Central memory CD8-positive, alpha-beta T cell (primary cell): Measurements from ENCODE around the gene FECH.
"Not testable (repeated sequence)": the region's sequence is repeated elsewhere in the genome, so short reads cannot be mapped to it uniquely, and the experiment has no call there.

ENCODE experiments used
- ATAC-seq: fragments of 150-1000 bp; cut with Tn5 transposase; replicated peaks from 2 replicates; pipeline ENCODE4 v1.10.0; 2022; ENCODE audit warnings: mild to moderate bottlenecking, moderate FRiP score, moderate number of reproducible peaks; ENCODE audit not compliant: poor library complexity, severe bottlenecking; ENCODE audit errors: extremely low read depth
- DNase-seq, 2 donors: peaks; one replicate each; pipeline ENCODE4 v3.0.0; 2021; ENCODE audit warnings: low spot score in 2 of 2
- H3K27ac Mint-ChIP-seq: one replicate; pipeline ENCODE4 v1.8.0; 2022; ENCODE audit warnings: low read depth, mild to moderate bottlenecking, moderate library complexity, mixed read lengths
- H3K27me3 Mint-ChIP-seq: one replicate; pipeline ENCODE4 v1.8.0; 2022; ENCODE audit warnings: mixed read lengths
- H3K36me3 Mint-ChIP-seq: one replicate; pipeline ENCODE4 v1.8.0; 2022; ENCODE audit warnings: mild to moderate bottlenecking, moderate library complexity, mixed read lengths; ENCODE audit not compliant: insufficient read depth
- H3K4me1 Mint-ChIP-seq: one replicate; pipeline ENCODE4 v1.8.0; 2022; ENCODE audit warnings: mixed read lengths
- H3K4me3 Mint-ChIP-seq: one replicate; pipeline ENCODE4 v1.8.0; 2022; ENCODE audit warnings: mild to moderate bottlenecking, moderate library complexity, mixed read lengths
- H3K9me3 Mint-ChIP-seq: one replicate; pipeline ENCODE4 v1.8.0; 2022; ENCODE audit warnings: mixed read lengths

The FECH gene

DNA sequence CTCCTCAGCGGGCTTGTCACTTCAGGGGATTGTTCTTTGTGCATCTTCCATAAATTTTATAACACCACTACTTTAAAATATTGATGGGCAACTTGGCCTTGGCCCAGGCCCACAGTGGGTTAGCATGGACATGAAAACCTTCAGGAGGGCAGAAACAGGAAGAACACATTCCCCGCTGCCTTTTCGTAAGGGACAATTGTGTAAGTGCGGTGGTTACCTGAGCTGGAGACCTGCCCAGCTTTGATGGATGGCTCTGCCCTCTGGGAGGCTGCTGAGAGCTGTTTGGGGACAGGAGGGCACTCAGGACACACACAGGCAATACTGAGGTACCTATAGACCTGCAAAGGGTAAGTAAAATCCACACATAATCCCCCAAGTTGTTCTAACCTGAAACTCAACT lies 46.8 kb downstream of the FECH start:
- ATAC-seq (no peak), DNase-seq (no peak)
- no peaks in the 10 kb centered on the region for H3K4me1 Mint-ChIP-seq
- H3K4me3 Mint-ChIP-seq: no peak overlapping the region
- peaks cover 3% of the 10 kb centered on the region for H3K27me3 Mint-ChIP-seq
- no peaks in the 10 kb centered on the region for H3K9me3 Mint-ChIP-seq
- no peak overlapping the region for H3K27ac Mint-ChIP-seq
- no peaks in the 10 kb centered on the region for H3K36me3 Mint-ChIP-seq

GRCh38 chr18:57538614-57539013 lies 47.9 kb downstream of the FECH start:
- no peak overlapping the region for H3K4me3 Mint-ChIP-seq
- peaks cover 11% of the 10 kb centered on the region for H3K27me3 Mint-ChIP-seq
- DNase-seq: no peak
- ATAC-seq: no peak
- no peak overlapping the region for H3K27ac Mint-ChIP-seq
- H3K36me3 Mint-ChIP-seq: no peaks in the 10 kb centered on the region
- H3K9me3 Mint-ChIP-seq: no peaks in the 10 kb centered on the region
- H3K4me1 Mint-ChIP-seq: no peaks in the 10 kb centered on the region

- Mint-ChIP-seq H3K4me1 (no peaks in the 10 kb centered on the region), H3K27me3 (peaks cover 11% of the 10 kb centered on the region), H3K36me3 (no peaks in the 10 kb centered on the region), H3K27ac (no peak overlapping the region), H3K9me3 (no peaks in the 10 kb centered on the region), H3K4me3 (no peak overlapping the region)
- ATAC-seq (no peak), DNase-seq (no peak)
Measured at GRCh38 chr18:57534511-57534909, 52.0 kb downstream of the FECH start.

DNA sequence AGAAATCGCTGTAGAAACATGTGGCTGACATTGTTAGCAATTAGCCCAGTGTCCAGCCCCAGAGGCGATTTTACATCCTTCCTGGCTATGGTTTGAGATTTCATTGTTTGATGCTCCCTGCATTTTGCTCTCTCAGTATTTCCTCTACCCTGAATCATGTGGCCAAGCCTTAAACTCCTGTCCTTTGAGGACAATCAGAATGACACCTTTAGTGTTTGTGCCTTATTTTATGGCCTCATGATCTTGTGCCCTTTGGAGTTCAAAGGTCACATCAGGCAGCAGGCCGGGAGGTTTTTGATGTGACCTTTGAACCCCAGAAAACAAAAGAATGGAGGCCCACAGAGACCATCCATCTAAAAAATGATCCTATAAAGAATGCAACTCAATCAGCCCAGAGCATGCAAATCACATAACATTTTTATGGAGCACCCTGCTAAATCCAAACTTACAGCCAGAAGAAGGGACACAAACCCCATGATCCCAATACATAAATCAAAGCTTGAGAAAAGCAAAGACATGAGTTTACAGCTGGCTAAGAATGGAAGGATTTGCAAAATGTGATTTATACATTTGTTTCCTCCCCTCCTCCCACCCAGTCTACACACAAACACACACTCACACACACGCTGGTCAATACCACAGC lies 52.5 kb downstream of the FECH start:
- H3K27ac Mint-ChIP-seq: no peak overlapping the region
- peaks cover 11% of the 10 kb centered on the region for H3K27me3 Mint-ChIP-seq
- H3K4me1 Mint-ChIP-seq: no peaks in the 10 kb centered on the region
- H3K36me3 Mint-ChIP-seq: no peaks in the 10 kb centered on the region
- H3K4me3 Mint-ChIP-seq: no peak overlapping the region
- ATAC-seq (no peak), DNase-seq (no peak)
- H3K9me3 Mint-ChIP-seq: no peaks in the 10 kb centered on the region

- no peak overlapping the region for H3K27ac Mint-ChIP-seq
- no peaks in the 10 kb centered on the region for H3K9me3 Mint-ChIP-seq
- ATAC-seq (no peak), DNase-seq (no peak)
- no peak overlapping the region for H3K4me3 Mint-ChIP-seq
- H3K4me1 Mint-ChIP-seq: no peaks in the 10 kb centered on the region
- H3K27me3 Mint-ChIP-seq: peaks cover 11% of the 10 kb centered on the region
- H3K36me3 Mint-ChIP-seq: no peaks in the 10 kb centered on the region
Measured at GRCh38 chr18:57533006-57533867, 53.3 kb downstream of the FECH start.

DNA sequence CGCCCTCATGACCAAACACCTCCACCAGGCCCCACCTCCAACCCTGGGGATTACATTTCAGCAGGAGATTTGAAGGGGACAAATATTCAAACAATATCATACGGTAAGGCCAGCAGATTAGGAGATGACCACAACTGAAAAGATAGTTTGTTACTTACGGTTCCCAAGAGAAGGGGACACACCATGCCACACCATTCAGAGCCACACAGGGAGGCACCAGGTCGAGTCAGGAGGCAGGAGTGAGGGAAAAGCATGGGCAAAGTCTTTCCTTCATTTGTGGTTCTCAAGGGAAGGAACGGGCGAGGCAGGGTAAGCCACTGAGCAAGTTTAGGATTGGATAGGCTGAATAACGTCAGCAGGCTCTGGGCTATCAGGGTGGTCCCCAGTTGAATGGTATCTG lies 57.4 kb downstream of the FECH start:
- ATAC-seq: no peak
- Mint-ChIP-seq H3K4me1 (no peaks in the 10 kb centered on the region), H3K4me3 (no peak overlapping the region), H3K27me3 (peaks cover 2% of the 10 kb centered on the region), H3K9me3 (no peaks in the 10 kb centered on the region), H3K36me3 (peaks cover 2% of the 10 kb centered on the region), H3K27ac (no peak overlapping the region)
- DNase-seq: no peak

- DNase-seq (no peak), ATAC-seq (no peak)
- Mint-ChIP-seq H3K36me3 (peaks cover 2% of the 10 kb centered on the region), H3K4me3 (no peak overlapping the region), H3K27me3 (no peaks in the 10 kb centered on the region), H3K9me3 (no peaks in the 10 kb centered on the region), H3K27ac (no peak overlapping the region), H3K4me1 (no peaks in the 10 kb centered on the region)
Measured at GRCh38 chr18:57527556-57528229, 58.8 kb downstream of the FECH start.

- H3K27me3 Mint-ChIP-seq: peaks cover 23% of the 10 kb centered on the region
- H3K27ac Mint-ChIP-seq: no peak overlapping the region
- H3K4me3 Mint-ChIP-seq: no peak overlapping the region
- ATAC-seq (no peak), DNase-seq (no peak)
- peaks cover 2% of the 10 kb centered on the region for H3K36me3 Mint-ChIP-seq
- no peaks in the 10 kb centered on the region for H3K4me1 Mint-ChIP-seq
- H3K9me3 Mint-ChIP-seq: no peaks in the 10 kb centered on the region
Measured at GRCh38 chr18:57523171-57523956, 63.1 kb downstream of the FECH start.

- H3K9me3 Mint-ChIP-seq, ATAC-seq, H3K36me3 Mint-ChIP-seq, H3K4me3 Mint-ChIP-seq, H3K4me1 Mint-ChIP-seq, H3K27ac Mint-ChIP-seq, DNase-seq: not testable (repeated sequence)
- peaks cover 34% of the 10 kb centered on the region for H3K27me3 Mint-ChIP-seq
Measured at GRCh38 chr18:57522348-57522747, 64.2 kb downstream of the FECH start.

GRCh38 chr18:57519668-57520424 lies 66.7 kb downstream of the FECH start:
- no peak for DNase-seq
- Mint-ChIP-seq H3K27ac (no peak overlapping the region), H3K4me1 (no peaks in the 10 kb centered on the region), H3K9me3 (no peaks in the 10 kb centered on the region), H3K27me3 (peaks cover 35% of the 10 kb centered on the region), H3K36me3 (no peaks in the 10 kb centered on the region), H3K4me3 (no peak overlapping the region)
- no peak for ATAC-seq

GRCh38 chr18:57518533-57518932 lies 68.0 kb downstream of the FECH start:
- Mint-ChIP-seq H3K36me3 (no peaks in the 10 kb centered on the region), H3K9me3 (no peaks in the 10 kb centered on the region), H3K27ac (no peak overlapping the region), H3K4me3 (no peak overlapping the region), H3K27me3 (peaks cover 35% of the 10 kb centered on the region), H3K4me1 (no peaks in the 10 kb centered on the region)
- no peak for DNase-seq
- ATAC-seq: no peak

DNA sequence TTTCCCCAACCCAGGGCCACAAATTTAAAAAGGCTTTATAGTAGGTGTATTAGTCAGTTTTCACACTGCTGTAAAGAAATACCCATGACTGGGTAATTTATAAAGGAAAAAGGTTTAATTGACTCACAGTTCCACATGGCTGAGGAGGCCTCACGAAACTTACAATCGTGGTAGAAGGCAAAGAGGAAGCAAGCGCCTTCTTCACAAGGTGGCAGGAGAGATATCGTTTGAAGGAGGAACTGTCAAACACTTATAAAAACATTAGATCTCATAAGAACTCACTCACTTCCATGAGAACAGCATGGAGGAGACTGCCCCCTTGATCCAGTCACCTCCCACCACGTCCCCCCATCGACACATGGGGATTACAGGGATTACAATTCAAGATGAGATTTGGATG lies 70.4 kb downstream of the FECH start:
- Mint-ChIP-seq H3K9me3 (no peaks in the 10 kb centered on the region), H3K36me3 (no peaks in the 10 kb centered on the region), H3K27me3 (peaks cover 35% of the 10 kb centered on the region), H3K4me3 (no peak overlapping the region), H3K4me1 (no peaks in the 10 kb centered on the region), H3K27ac (no peak overlapping the region)
- ATAC-seq: no peak
- DNase-seq: no peak
